GM19043 (cell line): ENCODE measurements around the gene CRACR2B.

Source experiments
- ATAC-seq: cut with Tn5 transposase; IDR thresholded peaks from one replicate; pipeline ENCODE4 v1.9.1; 2021; ENCODE audit warnings: low read depth; ENCODE audit not compliant: unreplicated experiment

Gene CRACR2B

GRCh38 chr11:849951-850774 is 22.4 kb downstream of the CRACR2B start:
- ATAC-seq = no peak

- no peak for ATAC-seq
Measured at GRCh38 chr11:850775-851763, 23.4 kb downstream of the CRACR2B start.

- no peak for ATAC-seq
Measured at GRCh38 chr11:852762-853161, 25.0 kb downstream of the CRACR2B start.

GRCh38 chr11:853682-854448 is 26.1 kb downstream of the CRACR2B start:
- ATAC-seq = no peak

- no peak for ATAC-seq
Measured at GRCh38 chr11:854601-855329, 27.0 kb downstream of the CRACR2B start.

- ATAC-seq = no peak
Measured at GRCh38 chr11:855330-855674, 27.6 kb downstream of the CRACR2B start.

- no peak for ATAC-seq
Measured at GRCh38 chr11:855796-856195, 28.1 kb downstream of the CRACR2B start.

GRCh38 chr11:856397-856796 is 28.7 kb downstream of the CRACR2B start:
- no peak for ATAC-seq

GRCh38 chr11:858053-858761 is 30.5 kb downstream of the CRACR2B start:
- no peak for ATAC-seq

- no peak for ATAC-seq
Measured at GRCh38 chr11:858762-859339, 31.1 kb downstream of the CRACR2B start.

GRCh38 chr11:859394-860131 is 31.8 kb downstream of the CRACR2B start:
- ATAC-seq = no peak

- ATAC-seq = no peak
Measured at GRCh38 chr11:860234-861104, 32.8 kb downstream of the CRACR2B start.

GRCh38 chr11:861105-861479 is 33.4 kb downstream of the CRACR2B start:
- ATAC-seq = no peak

- ATAC-seq = no peak
Measured at GRCh38 chr11:862081-862661, 34.5 kb downstream of the CRACR2B start.

- ATAC-seq = no peak
Measured at GRCh38 chr11:862696-863022, 34.9 kb downstream of the CRACR2B start.

- ATAC-seq = no peak
Measured at GRCh38 chr11:863023-863909, 35.5 kb downstream of the CRACR2B start.
